HEK293 (cell line): ENCODE results near the gene PRR22.

Experiments used
- SP2 ChIP-seq: fragments of 450-650 bp; formaldehyde crosslinking; IDR thresholded peaks from 2 replicates; pipeline ENCODE4 v1.5.1; 2016; ENCODE audit warnings: missing biosample characterization, missing genetic modification characterization
- ZBTB1 ChIP-seq: fragments of 450-650 bp; formaldehyde crosslinking; IDR thresholded peaks from 2 replicates; pipeline ENCODE4 v1.5.1; 2016; ENCODE audit warnings: missing biosample characterization, missing genetic modification characterization
- ZNF449 ChIP-seq: fragments of 450-650 bp; formaldehyde crosslinking; IDR thresholded peaks from 2 replicates; pipeline ENCODE4 v1.5.1; 2017; ENCODE audit warnings: missing biosample characterization, mild to moderate bottlenecking, missing genetic modification characterization, moderate library complexity
- ZNF600 ChIP-seq: fragments of 450-650 bp; formaldehyde crosslinking; IDR thresholded peaks from 2 replicates; pipeline ENCODE4 v1.5.1; 2016; ENCODE audit warnings: missing biosample characterization, missing genetic modification characterization

GRCh38 chr19:5829567-5830310, 45.2 kb upstream of the PRR22 start:
- TF ChIP-seq SP2: 0 out of 2 replicates have a peak, but pooled peaks have one; percentile 6
- no peak for TF ChIP-seq ZNF600
- no peak for TF ChIP-seq ZBTB1 (tag by site-specific recombination)
- no peak for TF ChIP-seq ZNF449
